H1 (cell line): ENCODE measurements around the gene CDON. TPM values are rescaled to one million over a fixed set of nuclear protein-coding genes. Genes with fewer than 3 reads are reported as not detected.

ENCODE experiments used
- CTCF ChIA-PET: fragments of 300-600 bp; sonication (Branson Sonifier 250); formaldehyde crosslinking; loops from one replicate; lab custom pipeline; 2021; ENCODE audit not compliant: partially characterized antibody; lab: Charles Lee
- POLR2A ChIA-PET: fragments of 300-600 bp; sonication (Branson Sonifier 250); formaldehyde crosslinking; loops from one replicate; lab custom pipeline; 2021; ENCODE audit warnings: inconsistent platforms; ENCODE audit not compliant: partially characterized antibody; lab: Charles Lee
- DNase-seq, 2 experiments: peaks; one replicate each; pipeline versions ENCODE4 v3.0.0 to v3.0.0-alpha.2; 2010 to 2022; ENCODE audit warnings: low spot score in 2 of 2, low read depth in 1 of 2, mixed read lengths in 1 of 2
- FAIRE-seq: peaks from 2 replicates; lab custom pipeline; 2011; peaks lifted over from hg19 to GRCh38; lab: Jason Lieb, UNC
- H2AFZ ChIP-seq: 2 replicates; pipeline ENCODE4 v1.8.1; 2012; ENCODE audit warnings: low read length, inconsistent platforms
- H2AK5ac ChIP-seq: 2 replicates; pipeline ENCODE4 v1.6.1; 2013; ENCODE audit warnings: low read depth, low read length
- H2BK120ac ChIP-seq: replicated peaks from 2 replicates; pipeline ENCODE3; 2013; ENCODE audit warnings: low read depth, low read length, inconsistent platforms
- H2BK12ac ChIP-seq: 2 replicates; pipeline ENCODE4 v1.6.1; 2013; ENCODE audit warnings: low read depth, low read length
- H2BK15ac ChIP-seq: 2 replicates; pipeline ENCODE4 v1.6.1; 2013; ENCODE audit warnings: low read length
- H2BK20ac ChIP-seq: 2 replicates; pipeline ENCODE4 v1.6.1; 2013; ENCODE audit warnings: low read length
- H2BK5ac ChIP-seq: 2 replicates; pipeline ENCODE4 v1.6.1; 2013; ENCODE audit warnings: low read depth, low read length
- H3K14ac ChIP-seq: 2 replicates; pipeline ENCODE4 v1.6.1; 2013; ENCODE audit warnings: inconsistent platforms; ENCODE audit not compliant: insufficient read length
- H3K18ac ChIP-seq: 2 replicates; pipeline ENCODE4 v1.6.1; 2013; ENCODE audit warnings: low read length; ENCODE audit errors: extremely low read depth
- H3K23ac ChIP-seq: 2 replicates; pipeline ENCODE4 v1.6.1; 2013; ENCODE audit warnings: inconsistent platforms; ENCODE audit not compliant: insufficient read length
- H3K23me2 ChIP-seq: 2 replicates; pipeline ENCODE4 v1.6.1; 2013; ENCODE audit warnings: low read depth, low read length
- H3K27ac ChIP-seq: 2 replicates; pipeline ENCODE4 v1.6.1; 2011; ENCODE audit warnings: low read depth, low read length, inconsistent platforms
- H3K27me3 ChIP-seq, 4 experiments: replicated peaks in 1 of 4; 1 replicate in 1 of 4; 2 replicates in 3 of 4; pipeline versions ENCODE4 v1.6.1 to v1.8.1; 2011 to 2013; ENCODE audit warnings: low read length in 3 of 4, mild to moderate bottlenecking in 3 of 4, inconsistent platforms in 2 of 4, mixed read lengths in 2 of 4, moderate library complexity in 1 of 4; ENCODE audit not compliant: control insufficient read depth in 3 of 4, insufficient read depth in 3 of 4; ENCODE audit errors: extremely low read depth in 1 of 4
- H3K36me3 ChIP-seq, 4 experiments: 2 replicates each; pipeline versions ENCODE4 v1.6.1 to v1.8.1; 2011 to 2013; ENCODE audit warnings: mild to moderate bottlenecking in 4 of 4, low read length in 3 of 4, moderate library complexity in 2 of 4, control low read depth in 1 of 4, inconsistent platforms in 1 of 4; ENCODE audit not compliant: insufficient read depth in 4 of 4, control insufficient read depth in 2 of 4
- H3K4ac ChIP-seq: replicated peaks from 2 replicates; pipeline ENCODE3; 2013; ENCODE audit warnings: low read length, low read depth, mixed read lengths, inconsistent platforms; ENCODE audit not compliant: insufficient read length
- H3K4me1 ChIP-seq, 4 experiments: replicated peaks in 1 of 4; 1 replicate in 1 of 4; 2 replicates in 3 of 4; pipeline versions ENCODE4 v1.6.1 to v1.8.1; 2011 to 2013; ENCODE audit warnings: low read length in 3 of 4, inconsistent platforms in 2 of 4, mixed read lengths in 1 of 4; ENCODE audit not compliant: insufficient read depth in 4 of 4, control insufficient read depth in 3 of 4
- H3K4me2 ChIP-seq, 2 experiments: 2 replicates each; pipeline versions ENCODE4 v1.6.1 to v1.8.1; 2011 to 2013; ENCODE audit warnings: low read depth in 2 of 2, low read length in 2 of 2, control low read depth in 1 of 2, inconsistent platforms in 1 of 2, mild to moderate bottlenecking in 1 of 2; ENCODE audit not compliant: insufficient read depth in 1 of 2
- H3K4me3 ChIP-seq, 4 experiments: fragments of 200-600, 300-600 bp in 1 of 4; sonication (generic), shearing (Covaris generic), sonication (Bioruptor Twin) in 1 of 4; 2 replicates each; pipeline versions ENCODE4 v1.5.1 to v1.8.1; 2011 to 2016; ENCODE audit warnings: low read length in 4 of 4, low read depth in 3 of 4, control low read depth in 2 of 4, inconsistent platforms in 2 of 4, mild to moderate bottlenecking in 2 of 4, mixed read lengths in 1 of 4, moderate library complexity in 1 of 4; ENCODE audit not compliant: insufficient read depth in 2 of 4; ENCODE audit errors: extremely low read depth in 1 of 4
- H3K56ac ChIP-seq: replicated peaks from 2 replicates; pipeline ENCODE3; 2013; ENCODE audit warnings: low read depth, mild to moderate bottlenecking, mixed read lengths, low read length, inconsistent platforms; ENCODE audit not compliant: insufficient read length
- H3K79me1 ChIP-seq: 2 replicates; pipeline ENCODE4 v1.6.1; 2013; ENCODE audit warnings: low read depth, low read length, control low read depth
- H3K79me2 ChIP-seq, 2 experiments: 2 replicates each; pipeline versions ENCODE4 v1.6.1 to v1.8.1; 2012 to 2013; ENCODE audit warnings: low read length in 2 of 2, mild to moderate bottlenecking in 2 of 2, inconsistent platforms in 1 of 2; ENCODE audit not compliant: insufficient read depth in 2 of 2, control insufficient read depth in 1 of 2
- H3K9ac ChIP-seq, 4 experiments: replicated peaks in 1 of 4; 1 replicate in 1 of 4; 2 replicates in 3 of 4; pipeline versions ENCODE4 v1.6.1 to v1.8.1; 2011 to 2013; ENCODE audit warnings: low read depth in 3 of 4, low read length in 3 of 4, control low read depth in 2 of 4, mild to moderate bottlenecking in 2 of 4, moderate library complexity in 2 of 4, inconsistent platforms in 1 of 4; ENCODE audit errors: extremely low read depth in 1 of 4
- H3K9me3 ChIP-seq, 2 experiments: 2 replicates each; pipeline versions ENCODE4 v1.6.1 to v1.8.1; 2012 to 2013; ENCODE audit warnings: mild to moderate bottlenecking in 2 of 2, moderate library complexity in 2 of 2, control low read depth in 1 of 2, inconsistent platforms in 1 of 2, low read depth in 1 of 2, low read length in 1 of 2, mixed read lengths in 1 of 2; ENCODE audit not compliant: insufficient read depth in 2 of 2
- H4K20me1 ChIP-seq, 2 experiments: replicated peaks in 1 of 2; 2 replicates each; pipeline versions ENCODE3 to v1.8.1; 2011 to 2013; ENCODE audit warnings: inconsistent platforms in 2 of 2, low read length in 2 of 2, mild to moderate bottlenecking in 1 of 2; ENCODE audit not compliant: insufficient read depth in 2 of 2, control insufficient read depth in 1 of 2
- H4K5ac ChIP-seq: 2 replicates; pipeline ENCODE4 v1.6.1; 2013; ENCODE audit warnings: low read length, low read depth, mixed read lengths, inconsistent platforms; ENCODE audit not compliant: insufficient read length
- H4K8ac ChIP-seq: 2 replicates; pipeline ENCODE4 v1.8.0; 2013; ENCODE audit warnings: mild to moderate bottlenecking, moderate library complexity, low read length, inconsistent platforms; ENCODE audit not compliant: insufficient read depth; ENCODE audit errors: extremely low read depth
- H4K91ac ChIP-seq: replicated peaks from 2 replicates; pipeline ENCODE3; 2013; ENCODE audit warnings: low read length, mixed read lengths, inconsistent platforms; ENCODE audit not compliant: insufficient read length
- BCL11A ChIP-seq, 2 experiments: IDR thresholded peaks; one replicate each; pipeline ENCODE4 v1.6.1; 2011; ENCODE audit warnings: low read depth in 2 of 2, low read length in 2 of 2, mild to moderate bottlenecking in 2 of 2
- EP300 ChIP-seq, 2 experiments: IDR thresholded peaks; 1 replicate in 1 of 2; 2 replicates in 1 of 2; pipeline ENCODE4 v1.6.1; 2011 to 2012; ENCODE audit warnings: low read depth in 2 of 2, low read length in 2 of 2, mild to moderate bottlenecking in 2 of 2, borderline replicate concordance in 1 of 2, inconsistent platforms in 1 of 2, moderate library complexity in 1 of 2
- RFX5 ChIP-seq: IDR thresholded peaks from 2 replicates; pipeline ENCODE4 v1.6.1; 2011; ENCODE audit warnings: low read depth, low read length, improper control_type of control experiment, borderline replicate concordance
- USF2 ChIP-seq: IDR thresholded peaks from 2 replicates; pipeline ENCODE4 v1.6.1; 2011; ENCODE audit warnings: low read length, improper control_type of control experiment
- WGBS, 2 experiments: shearing (Covaris generic) in 1 of 2; methylation state at CpG; one replicate each; pipeline versions ENCODE4 v1.1.6 to v1.1.7; 2013 to 2015; ENCODE audit warnings: low lambda C conversion rate in 2 of 2, mixed read lengths in 2 of 2, inconsistent platforms in 1 of 2, low coverage in 1 of 2, missing lambda C conversion rate in 1 of 2; ENCODE audit not compliant: insufficient replicate concordance in 2 of 2, insufficient coverage in 1 of 2, insufficient read length in 1 of 2; ENCODE audit errors: extremely low coverage in 1 of 2, missing lambda C conversion rate in 1 of 2; 5-methylcytosine and 5-hydroxymethylcytosine counted together
- polyA plus RNA-seq, 7 experiments: library from polyadenylated mRNA; depleted of rRNA in 3 of 7; stranded (reverse) in 5 of 7; unstranded in 2 of 7; fragments of >200 nt in 5 of 7; fragments of 200-250 nt in 2 of 7; gene quantifications; 1 replicate in 5 of 7; 2 replicates in 1 of 7; 4 replicates in 1 of 7; pipeline versions ENCODE4 v1.2.1 to v1.2.3, GENCODE V29; 2011 to 2013; ENCODE audit warnings: missing spikeins in 2 of 7, mixed read lengths in 2 of 7
- total RNA-seq: library from RNA; stranded (reverse); fragmentation: NEBNext Ultra II Directional; extraction: Animal tissue kit (Norgen Biotek cat#: 25700); gene quantifications from 2 replicates; pipeline ENCODE4 v1.2.1, GENCODE V29; 2021

Gene CDON
- total and polyA plus RNA-seq, 2 of the 8 experiments (the other 6 are each of a cell fraction or from before 2014, with no cell fraction given): 11.0 to 32.5 TPM

GRCh38 chr11:125924384-125925007, 138.2 kb downstream of the CDON start:
- ChIA-PET CTCF (interaction anchor here (0.6 to 5.8 kb wide), 17 partner anchors 8 to 636 kb away, joined by 3 to 118 read pairs (median 4); no protein-coding TSS in a partner anchor), POLR2A (interaction anchor here (0.9 to 1.4 kb wide), 2 partner anchors 11 to 37 kb away, joined by 3 read pairs; partner anchors contain the start of gene HYLS1)
- Histone ChIP-seq H2BK5ac (no peak overlapping the region), H4K91ac (no peak overlapping the region), H3K4me3 (no peak overlapping the region), H3K4me1 (no peaks in the 10 kb centered on the region; a peak in 3 of 7 replicates), H4K5ac (no peak overlapping the region), H2AFZ (no peak overlapping the region), H3K4ac (no peak overlapping the region), H3K14ac (no peak overlapping the region), H3K27ac (no peak overlapping the region), H2BK120ac (no peak overlapping the region), H3K36me3 (no peaks in the 10 kb centered on the region), H3K56ac (no peak overlapping the region), H3K4me2 (no peak overlapping the region), H3K79me2 (no peaks in the 10 kb centered on the region), H3K9me3 (no peaks in the 10 kb centered on the region), H3K23me2 (no peaks in the 10 kb centered on the region), H2BK20ac (no peak overlapping the region), H2BK15ac (no peak overlapping the region), H4K8ac (no peak overlapping the region), H3K23ac (no peak overlapping the region), H3K79me1 (no peaks in the 10 kb centered on the region), H4K20me1 (no peaks in the 10 kb centered on the region), H3K18ac (no peak overlapping the region), H3K9ac (no peak overlapping the region), H2BK12ac (no peak overlapping the region), H2AK5ac (no peak overlapping the region), H3K27me3 (no peaks in the 10 kb centered on the region)
- 96% methylated on average over 9 of the region's 9 CpGs; no CpG with 5 or more reads in 1 of the 2 experiments for WGBS, 2 experiments
- TF ChIP-seq RFX5 (no peak), EP300 (IDR thresholded peaks at IDR 0.05; ENCODE audit: borderline replicate concordance in 1 of 2, low read depth in 2 of 2, low read length in 2 of 2) (no peak), USF2 (no peak), BCL11A (IDR thresholded peaks at IDR 0.05; ENCODE audit: low read depth in 2 of 2, low read length in 2 of 2) (no peak)
- DNase-seq (no peak), FAIRE-seq (no peak)
